Measurements from ENCODE around the gene DLEC1. TPM values are rescaled to one million over a fixed set of nuclear protein-coding genes. Genes with fewer than 3 reads are reported as not detected.

DLEC1 gene
- polyA plus RNA-seq, 1 donor from 2014 or later, result 0.25 TPM

DNA sequence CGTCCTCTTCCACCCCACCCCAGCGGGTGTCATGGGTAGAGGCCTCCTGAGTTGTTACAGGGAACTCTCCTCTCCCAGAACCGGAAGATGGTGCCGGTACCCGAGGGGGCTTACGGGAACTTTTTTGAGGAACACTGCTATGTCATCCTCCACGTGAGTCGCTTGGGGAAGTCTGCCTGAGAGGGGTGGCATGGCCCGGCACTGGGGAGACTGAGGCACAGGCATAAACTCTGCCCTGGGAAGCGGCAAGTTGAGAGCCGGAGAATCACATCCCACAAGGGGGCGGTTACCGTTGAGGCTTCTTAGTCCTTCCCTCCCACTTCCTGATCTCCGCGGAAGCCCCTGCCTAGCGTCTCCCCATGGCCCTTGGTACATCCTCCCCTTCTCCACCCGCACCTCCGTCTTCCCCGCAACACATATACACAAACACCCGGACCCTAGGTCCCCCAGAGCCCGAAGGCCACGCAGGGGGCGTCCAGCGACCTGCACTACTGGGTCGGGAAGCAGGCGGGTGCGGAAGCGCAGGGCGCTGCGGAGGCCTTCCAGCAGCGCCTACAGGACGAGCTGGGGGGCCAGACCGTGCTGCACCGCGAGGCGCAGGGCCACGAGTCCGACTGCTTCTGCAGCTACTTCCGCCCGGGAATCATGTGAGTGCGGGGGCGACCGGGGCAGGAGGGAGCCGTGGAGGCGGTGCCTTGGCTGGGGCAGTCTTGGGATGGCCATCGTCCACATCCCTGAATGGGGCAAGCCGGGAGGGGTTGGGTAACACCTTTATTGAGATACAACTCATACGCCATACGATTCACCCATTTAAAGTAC lies 45.0 kb upstream of the DLEC1 start:
- H3K27me3 ChIP-seq (ENCODE audit: insufficient read depth, low read depth, low read length), result no peaks in the 10 kb centered on the region
- no peak overlapping the region for H3K4me2 ChIP-seq (ENCODE audit: low read length)
- no peak for TF ChIP-seq SMC3 (conservative IDR thresholded peaks at IDR 0.05; ENCODE audit: poor library complexity)
- H4K20me1 ChIP-seq (ENCODE audit: insufficient read depth), result no peaks in the 10 kb centered on the region
- H2AFZ ChIP-seq (ENCODE audit: low read depth, low read length), result no peak overlapping the region
- no peaks in the 10 kb centered on the region for H3K36me3 ChIP-seq (ENCODE audit: insufficient read depth, low read length)
- H3K9me2 ChIP-seq (ENCODE audit: insufficient read depth, low read length), result no peaks in the 10 kb centered on the region
- no peak overlapping the region for H3K4me3 ChIP-seq (ENCODE audit: low read length)
- H3K27ac ChIP-seq (ENCODE audit: low read length), result no peak overlapping the region
- no peak overlapping the region for H3K9ac ChIP-seq (ENCODE audit: low read length)
- no peaks in the 10 kb centered on the region for H3F3A ChIP-seq (ENCODE audit: insufficient read depth, low read length, poor library complexity, severe bottlenecking)
- H3K9me3 ChIP-seq (ENCODE audit: low read length), result no peaks in the 10 kb centered on the region
- no peaks in the 10 kb centered on the region for H3K79me2 ChIP-seq (replicated peaks; ENCODE audit: insufficient read depth, low read length)

DNA sequence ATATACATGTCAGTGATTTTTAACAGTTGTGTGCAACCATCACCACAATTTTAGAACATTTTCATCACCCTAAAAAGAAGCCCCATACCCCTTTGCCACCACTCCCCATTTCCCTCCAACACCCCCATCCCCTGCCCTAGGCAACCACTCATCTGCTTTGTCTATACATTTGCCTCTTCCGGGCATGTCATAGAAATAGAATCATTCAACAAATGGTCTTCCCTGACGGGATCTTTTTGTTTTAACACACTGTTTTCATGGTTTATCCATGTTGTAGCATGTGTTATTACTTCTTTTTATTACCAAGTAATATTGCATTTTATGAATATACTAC lies 44.4 kb upstream of the DLEC1 start:
- H3K4me3 ChIP-seq (ENCODE audit: low read length), result no peak overlapping the region
- no peak for TF ChIP-seq MXI1 (conservative IDR thresholded peaks at IDR 0.05; ENCODE audit: poor library complexity, severe bottlenecking)
- TF ChIP-seq, protein P1, sequence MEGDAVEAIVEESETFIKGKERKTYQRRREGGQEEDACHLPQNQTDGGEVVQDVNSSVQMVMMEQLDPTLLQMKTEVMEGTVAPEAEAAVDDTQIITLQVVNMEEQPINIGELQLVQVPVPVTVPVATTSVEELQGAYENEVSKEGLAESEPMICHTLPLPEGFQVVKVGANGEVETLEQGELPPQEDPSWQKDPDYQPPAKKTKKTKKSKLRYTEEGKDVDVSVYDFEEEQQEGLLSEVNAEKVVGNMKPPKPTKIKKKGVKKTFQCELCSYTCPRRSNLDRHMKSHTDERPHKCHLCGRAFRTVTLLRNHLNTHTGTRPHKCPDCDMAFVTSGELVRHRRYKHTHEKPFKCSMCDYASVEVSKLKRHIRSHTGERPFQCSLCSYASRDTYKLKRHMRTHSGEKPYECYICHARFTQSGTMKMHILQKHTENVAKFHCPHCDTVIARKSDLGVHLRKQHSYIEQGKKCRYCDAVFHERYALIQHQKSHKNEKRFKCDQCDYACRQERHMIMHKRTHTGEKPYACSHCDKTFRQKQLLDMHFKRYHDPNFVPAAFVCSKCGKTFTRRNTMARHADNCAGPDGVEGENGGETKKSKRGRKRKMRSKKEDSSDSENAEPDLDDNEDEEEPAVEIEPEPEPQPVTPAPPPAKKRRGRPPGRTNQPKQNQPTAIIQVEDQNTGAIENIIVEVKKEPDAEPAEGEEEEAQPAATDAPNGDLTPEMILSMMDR (IDR thresholded peaks at IDR 0.05; ENCODE audit: poor library complexity, severe bottlenecking), result no peak
- no peak for TF ChIP-seq EP300 (conservative IDR thresholded peaks at IDR 0.05; ENCODE audit: poor library complexity, severe bottlenecking)
- no peak for TF ChIP-seq EZH2 (IDR thresholded peaks at IDR 0.05; ENCODE audit: borderline replicate concordance, insufficient read depth, low read length, poor library complexity, severe bottlenecking)
- no peak for TF ChIP-seq SMC3 (conservative IDR thresholded peaks at IDR 0.05; ENCODE audit: poor library complexity)
- no peak for TF ChIP-seq TAF1 (IDR thresholded peaks at IDR 0.05; ENCODE audit: low read depth)
- no peak for TF ChIP-seq POLR2AphosphoS5 (IDR thresholded peaks at IDR 0.05)
- H3K9me2 ChIP-seq (ENCODE audit: insufficient read depth, low read length), result no peaks in the 10 kb centered on the region
- no peaks in the 10 kb centered on the region for H3K9me3 ChIP-seq (ENCODE audit: low read length)
- H3K36me3 ChIP-seq (ENCODE audit: insufficient read depth, low read length), result no peaks in the 10 kb centered on the region
- no peak overlapping the region for H2AFZ ChIP-seq (ENCODE audit: low read depth, low read length)
- no peaks in the 10 kb centered on the region for H3K79me2 ChIP-seq (replicated peaks; ENCODE audit: insufficient read depth, low read length)
- H3K9ac ChIP-seq (ENCODE audit: low read length), result no peak overlapping the region
- H3F3A ChIP-seq (ENCODE audit: insufficient read depth, low read length, poor library complexity, severe bottlenecking), result no peaks in the 10 kb centered on the region
- no peaks in the 10 kb centered on the region for H4K20me1 ChIP-seq (ENCODE audit: insufficient read depth)
- H3K27ac ChIP-seq (ENCODE audit: low read length), result no peak overlapping the region
- peaks cover 3% of the 10 kb centered on the region for H3K27me3 ChIP-seq (ENCODE audit: insufficient read depth, low read depth, low read length)
- no peak overlapping the region for H3K4me2 ChIP-seq (ENCODE audit: low read length)

DNA sequence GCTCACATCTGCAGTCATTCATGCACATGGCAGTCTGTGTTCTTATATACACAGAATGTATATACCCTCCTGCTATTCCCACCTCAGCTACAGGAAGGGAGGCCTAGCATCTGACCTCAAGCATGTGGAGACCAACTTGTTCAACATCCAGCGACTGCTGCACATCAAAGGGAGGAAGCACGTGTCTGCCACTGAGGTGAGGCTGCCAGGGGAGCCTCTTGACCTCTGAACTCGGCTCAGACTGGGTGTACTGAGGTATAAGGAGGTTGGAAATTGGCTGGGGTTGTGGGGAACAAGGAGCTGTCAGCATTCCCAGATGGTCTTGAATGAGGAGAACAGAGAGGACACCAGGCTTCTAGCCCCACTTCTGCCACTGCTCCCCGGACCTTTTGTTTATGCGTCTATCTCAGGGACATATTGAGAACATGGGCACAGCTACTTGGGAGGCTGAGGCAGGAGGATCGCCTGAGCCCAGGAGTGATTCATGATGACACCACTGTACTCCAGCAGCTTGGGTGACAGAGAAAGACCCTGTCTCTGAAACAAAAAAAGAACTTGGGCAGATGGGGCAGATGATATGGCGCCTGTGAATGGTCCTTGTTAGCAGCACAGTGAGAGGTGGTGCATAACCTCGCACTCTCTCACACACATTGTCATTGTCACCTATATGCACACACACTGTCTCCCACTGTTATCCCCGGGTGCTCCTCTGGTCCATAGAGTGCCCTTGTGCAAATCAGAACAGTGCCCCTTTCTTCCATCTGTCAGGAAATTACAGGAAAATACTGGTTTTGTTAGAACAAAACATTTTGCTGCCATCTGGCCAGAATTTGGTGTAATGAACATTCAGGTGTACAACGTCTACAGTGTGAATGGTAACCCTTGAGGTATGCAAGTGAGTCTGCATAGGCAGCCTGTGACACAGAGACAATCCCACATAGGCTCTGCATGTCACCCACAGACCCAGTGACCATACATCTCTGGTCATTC lies 43.1 kb upstream of the DLEC1 start:
- Histone ChIP-seq H3K36me3 (ENCODE audit: insufficient read depth, low read length) (no peaks in the 10 kb centered on the region), H3K79me2 (replicated peaks; ENCODE audit: insufficient read depth, low read length) (no peaks in the 10 kb centered on the region), H3K9ac (ENCODE audit: low read length) (no peak overlapping the region), H3K4me2 (ENCODE audit: low read length) (no peak overlapping the region), H3K27ac (ENCODE audit: low read length) (no peak overlapping the region), H4K20me1 (ENCODE audit: insufficient read depth) (no peaks in the 10 kb centered on the region), H3K9me2 (ENCODE audit: insufficient read depth, low read length) (no peaks in the 10 kb centered on the region), H3K9me3 (ENCODE audit: low read length) (no peaks in the 10 kb centered on the region), H3F3A (ENCODE audit: insufficient read depth, low read length, poor library complexity, severe bottlenecking) (no peaks in the 10 kb centered on the region), H3K27me3 (ENCODE audit: insufficient read depth, low read depth, low read length) (peaks cover 3% of the 10 kb centered on the region), H3K4me3 (ENCODE audit: low read length) (no peak overlapping the region), H2AFZ (ENCODE audit: low read depth, low read length) (no peak overlapping the region)
- TF ChIP-seq, protein P2, sequence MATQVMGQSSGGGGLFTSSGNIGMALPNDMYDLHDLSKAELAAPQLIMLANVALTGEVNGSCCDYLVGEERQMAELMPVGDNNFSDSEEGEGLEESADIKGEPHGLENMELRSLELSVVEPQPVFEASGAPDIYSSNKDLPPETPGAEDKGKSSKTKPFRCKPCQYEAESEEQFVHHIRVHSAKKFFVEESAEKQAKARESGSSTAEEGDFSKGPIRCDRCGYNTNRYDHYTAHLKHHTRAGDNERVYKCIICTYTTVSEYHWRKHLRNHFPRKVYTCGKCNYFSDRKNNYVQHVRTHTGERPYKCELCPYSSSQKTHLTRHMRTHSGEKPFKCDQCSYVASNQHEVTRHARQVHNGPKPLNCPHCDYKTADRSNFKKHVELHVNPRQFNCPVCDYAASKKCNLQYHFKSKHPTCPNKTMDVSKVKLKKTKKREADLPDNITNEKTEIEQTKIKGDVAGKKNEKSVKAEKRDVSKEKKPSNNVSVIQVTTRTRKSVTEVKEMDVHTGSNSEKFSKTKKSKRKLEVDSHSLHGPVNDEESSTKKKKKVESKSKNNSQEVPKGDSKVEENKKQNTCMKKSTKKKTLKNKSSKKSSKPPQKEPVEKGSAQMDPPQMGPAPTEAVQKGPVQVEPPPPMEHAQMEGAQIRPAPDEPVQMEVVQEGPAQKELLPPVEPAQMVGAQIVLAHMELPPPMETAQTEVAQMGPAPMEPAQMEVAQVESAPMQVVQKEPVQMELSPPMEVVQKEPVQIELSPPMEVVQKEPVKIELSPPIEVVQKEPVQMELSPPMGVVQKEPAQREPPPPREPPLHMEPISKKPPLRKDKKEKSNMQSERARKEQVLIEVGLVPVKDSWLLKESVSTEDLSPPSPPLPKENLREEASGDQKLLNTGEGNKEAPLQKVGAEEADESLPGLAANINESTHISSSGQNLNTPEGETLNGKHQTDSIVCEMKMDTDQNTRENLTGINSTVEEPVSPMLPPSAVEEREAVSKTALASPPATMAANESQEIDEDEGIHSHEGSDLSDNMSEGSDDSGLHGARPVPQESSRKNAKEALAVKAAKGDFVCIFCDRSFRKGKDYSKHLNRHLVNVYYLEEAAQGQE (IDR thresholded peaks at IDR 0.05; ENCODE audit: borderline replicate concordance), result no peak
- TF ChIP-seq EP300 (conservative IDR thresholded peaks at IDR 0.05; ENCODE audit: poor library complexity, severe bottlenecking) (no peak), EZH2 (IDR thresholded peaks at IDR 0.05; ENCODE audit: borderline replicate concordance, insufficient read depth, low read length, poor library complexity, severe bottlenecking) (no peak), TAF1 (IDR thresholded peaks at IDR 0.05; ENCODE audit: low read depth) (no peak), SMC3 (conservative IDR thresholded peaks at IDR 0.05; ENCODE audit: poor library complexity) (no peak), RAD21 (conservative IDR thresholded peaks at IDR 0.05) (no peak), MXI1 (conservative IDR thresholded peaks at IDR 0.05; ENCODE audit: poor library complexity, severe bottlenecking) (no peak)
- TF ChIP-seq, protein P1 (IDR thresholded peaks at IDR 0.05; ENCODE audit: poor library complexity, severe bottlenecking), result no peak
